Panc1 (cell line): ENCODE data around the gene TERC. TPM values are rescaled to one million over a fixed set of nuclear protein-coding genes. Genes with fewer than 3 reads are reported as not detected.

Source experiments
- ATAC-seq: fragments of 200-7000 bp; cut with Tn5 transposase; 2 replicates; pipeline ENCODE4 v1.9.1; 2020; ENCODE audit warnings: mild to moderate bottlenecking, moderate library complexity
- BruUV-seq: library from RNA; stranded (reverse); fragments of 400-500 nt; replicated peaks from 2 replicates; lab custom pipeline; 2021; lab: Mats Ljungman, UMichigan
- CTCF ChIA-PET: fragments of 300-600 bp; sonication (Branson Sonifier 250); formaldehyde crosslinking; loops from one replicate; lab custom pipeline; 2022; ENCODE audit warnings: antibody characterized with exemption; lab: Charles Lee
- POLR2A ChIA-PET: fragments of 300-600 bp; sonication (Branson Sonifier 250); formaldehyde crosslinking; loops from one replicate; lab custom pipeline; 2022; ENCODE audit warnings: antibody characterized with exemption; lab: Charles Lee
- DNase-seq: peaks from one replicate; pipeline ENCODE4 v3.0.0-alpha.2; 2010; ENCODE audit warnings: low read depth, low spot score
- H3K27ac ChIP-seq: 2 replicates; pipeline ENCODE4 v1.5.1; 2011; ENCODE audit warnings: mild to moderate bottlenecking, low read length, inconsistent platforms
- H3K27me3 ChIP-seq: fragments of 200-500 bp; sonication (Bioruptor generic); 2 replicates; pipeline ENCODE4 v1.6.0; 2014; ENCODE audit warnings: low read length, inconsistent platforms; ENCODE audit not compliant: control insufficient read depth, insufficient read depth
- H3K36me3 ChIP-seq: fragments of 200-500 bp; sonication (Bioruptor generic); 2 replicates; pipeline ENCODE4 v1.5.1; 2014; ENCODE audit warnings: inconsistent platforms, mild to moderate bottlenecking, low read length, moderate library complexity; ENCODE audit not compliant: control insufficient read depth, insufficient read depth
- H3K4me1 ChIP-seq: 2 replicates; pipeline ENCODE4 v1.5.1; 2011; ENCODE audit warnings: inconsistent platforms, mild to moderate bottlenecking, low read length, moderate library complexity; ENCODE audit not compliant: control insufficient read depth, insufficient read depth
- H3K4me3 ChIP-seq, 2 experiments: 2 replicates each; pipeline ENCODE4 v1.5.1; 2011 to 2012; ENCODE audit warnings: low read depth in 2 of 2, low read length in 2 of 2, mild to moderate bottlenecking in 2 of 2, inconsistent platforms in 1 of 2, moderate library complexity in 1 of 2
- H3K9me3 ChIP-seq: fragments of 200-500 bp; sonication (Bioruptor generic); 2 replicates; pipeline ENCODE4 v1.5.1; 2014; ENCODE audit warnings: low read depth, mild to moderate bottlenecking, inconsistent platforms, low read length, moderate library complexity; ENCODE audit not compliant: control insufficient read depth, insufficient read depth
- CTCF ChIP-seq: fragments of 450-650 bp; IDR thresholded peaks from 2 replicates; pipeline ENCODE4 v1.5.1; 2017; ENCODE audit warnings: mild to moderate bottlenecking
- POLR2AphosphoS5 ChIP-seq: IDR thresholded peaks from 2 replicates; pipeline ENCODE4 v1.6.1; 2012; ENCODE audit warnings: mild to moderate bottlenecking, low read depth, low read length, moderate library complexity
- REST ChIP-seq, 2 experiments: IDR thresholded peaks; 2 replicates each; pipeline ENCODE4 v1.6.1; 2011 to 2012; ENCODE audit warnings: low read depth in 2 of 2, control low read depth in 1 of 2, low read length in 1 of 2, mild to moderate bottlenecking in 1 of 2, moderate library complexity in 1 of 2; ENCODE audit not compliant: insufficient read depth in 1 of 2
- SIN3A ChIP-seq: IDR thresholded peaks from 2 replicates; pipeline ENCODE4 v1.6.1; 2012; ENCODE audit warnings: low read depth, mild to moderate bottlenecking, low read length, moderate library complexity, borderline replicate concordance; ENCODE audit not compliant: insufficient read depth
- TCF7L2 ChIP-seq: IDR thresholded peaks from 2 replicates; pipeline ENCODE4 v1.6.1; 2011; ENCODE audit warnings: mild to moderate bottlenecking, low read depth, low read length, inconsistent platforms
- in situ Hi-C: cut with HindIII; loops from 2 replicates; pipeline ENCODE4 v1.10.0; 2016; ENCODE audit warnings: low sequenced_read_pairs, low pct_unique_long_range_greater_than_20kb
- intact Hi-C: fragments of 100-400 bp; cut with micrococcal nuclease; formaldehyde crosslinking; loops from one replicate; pipeline ENCODE4 v1.10.0; 2022; ENCODE audit not compliant: unreplicated experiment
- total RNA-seq: library from RNA; stranded (reverse); gene quantifications from one replicate; pipeline ENCODE4 v1.2.1, GENCODE V29; 2021; ENCODE audit not compliant: unreplicated experiment

Gene TERC
- total RNA-seq, 1 experiment from 2014 or later, result 6.0 TPM

- CTCF ChIA-PET, result no interaction called here
- intact Hi-C loops, result no loop called here
- H3K9me3 ChIP-seq, result no peaks in the 10 kb centered on the region
- POLR2A ChIA-PET, result interaction anchor here (0.6 kb wide), 1 partner anchor 1675 kb away, joined by 9 read pairs; no protein-coding TSS in a partner anchor
- no TSS peak for BruUV-seq
- H3K27ac ChIP-seq, result no peak overlapping the region
- ATAC-seq, result no peak
- no peak for DNase-seq
- H3K36me3 ChIP-seq, result no peaks in the 10 kb centered on the region
- H3K4me1 ChIP-seq, result 0 out of 2 replicates have a peak, but pooled peaks cover 2% of the 10 kb centered on the region
- TF ChIP-seq REST (IDR thresholded peaks at IDR 0.05; ENCODE audit: insufficient read depth in 1 of 2, low read depth in 2 of 2, low read length in 1 of 2) (no peak), CTCF (no peak), SIN3A (no peak), POLR2AphosphoS5 (no peak), TCF7L2 (no peak)
- H3K4me3 ChIP-seq, result no peak overlapping the region
- in situ Hi-C loops, result no loop called here
- H3K27me3 ChIP-seq, result peaks cover 8% of the 10 kb centered on the region
Observed at GRCh38 chr3:169759256-169759655, 5.6 kb downstream of the TERC start.

GRCh38 chr3:169758359-169758994 is 6.4 kb downstream of the TERC start:
- POLR2A ChIA-PET, result no interaction called here
- intact Hi-C loops, result no loop called here
- CTCF ChIA-PET, result no interaction called here

More at GRCh38 chr3:169758359-169758994, 6.4 kb downstream of the TERC start:
- ATAC-seq (no peak), DNase-seq (no peak)
- BruUV-seq, result no TSS peak
- TF ChIP-seq TCF7L2, result no peak
- TF ChIP-seq REST (IDR thresholded peaks at IDR 0.05; ENCODE audit: insufficient read depth in 1 of 2, low read depth in 2 of 2, low read length in 1 of 2), result no peak
- no peak for TF ChIP-seq CTCF
- no peak for TF ChIP-seq SIN3A
- no peak for TF ChIP-seq POLR2AphosphoS5
- Histone ChIP-seq H3K9me3 (no peaks in the 10 kb centered on the region), H3K4me1 (0 out of 2 replicates have a peak, but pooled peaks cover 2% of the 10 kb centered on the region), H3K4me3 (no peak overlapping the region), H3K36me3 (no peaks in the 10 kb centered on the region), H3K27me3 (peaks cover 8% of the 10 kb centered on the region), H3K27ac (no peak overlapping the region)
- in situ Hi-C loops, result no loop called here
